Measurements from ENCODE around the gene TRIM46. TPM values are rescaled to one million over a fixed set of nuclear protein-coding genes. Genes with fewer than 3 reads are reported as not detected.

Gene TRIM46
- total RNA-seq, 1 donor from 2014 or later, result 1.2 TPM

- TF ChIP-seq CTCF (IDR thresholded peaks at IDR 0.05), result no peak
- intact Hi-C loops (cut with micrococcal nuclease), result loop anchor here (5.0 kb wide), 1 partner anchor 57 kb away; the partner anchor contains the start of gene SCAMP3
- Mint-ChIP-seq H3K9me3 (no peaks in the 10 kb centered on the region), H3K27me3 (no peaks in the 10 kb centered on the region), H3K4me1 (peaks cover 20% of the 10 kb centered on the region), H3K4me3 (no peak overlapping the region), H3K36me3 (ENCODE audit: low read depth) (peaks cover 2% of the 10 kb centered on the region), H3K27ac (no peak overlapping the region)
- DNase-seq (no peak), ATAC-seq (ENCODE audit: low read depth) (no peak)
- POLR2A ChIA-PET, result interaction anchor here (1.1 kb wide), 1 partner anchor 12 kb away, joined by 3 read pairs; no protein-coding TSS in a partner anchor
- CTCF ChIA-PET, result interaction anchor here (7.6 kb wide), 1 partner anchor 20 kb away, joined by 110 read pairs; no protein-coding TSS in a partner anchor
Measured at GRCh38 chr1:155205035-155205434, 31.4 kb downstream of the TRIM46 start.

DNA sequence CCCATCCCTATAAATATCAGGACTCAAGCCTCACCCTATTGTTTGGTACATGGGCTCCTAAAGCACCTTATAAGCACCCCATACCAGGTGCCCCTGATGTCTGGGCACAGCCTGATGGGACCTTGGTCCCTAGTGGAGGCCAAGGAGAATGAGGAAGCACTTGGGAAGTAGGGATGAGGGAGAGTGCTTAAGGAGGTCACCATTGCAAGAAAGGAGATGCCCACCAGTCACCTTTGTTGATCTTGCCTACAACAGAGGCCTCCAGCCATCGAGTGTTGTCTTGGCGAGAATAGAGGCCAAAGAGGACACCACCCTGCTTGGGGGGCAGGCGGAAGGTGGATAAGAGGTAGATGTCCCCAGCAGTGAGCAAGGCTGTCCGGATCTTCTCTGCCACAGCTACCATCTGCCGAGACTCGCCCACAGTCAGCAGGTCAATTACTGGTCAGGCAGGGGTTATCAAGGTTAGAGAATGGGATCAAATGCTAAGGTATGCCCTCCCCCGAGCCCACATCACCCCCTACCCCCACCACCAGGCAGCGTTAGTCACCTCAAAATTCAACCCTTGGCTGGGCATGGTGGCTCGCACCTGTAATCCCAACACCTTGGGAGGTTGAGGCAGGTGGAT is 32.4 kb downstream of the TRIM46 start:
- DNase-seq (no peak), ATAC-seq (ENCODE audit: low read depth) (no peak)
- Mint-ChIP-seq H3K36me3 (ENCODE audit: low read depth) (peaks cover 7% of the 10 kb centered on the region), H3K9me3 (no peaks in the 10 kb centered on the region), H3K4me1 (peaks cover 20% of the 10 kb centered on the region), H3K27me3 (no peaks in the 10 kb centered on the region), H3K4me3 (no peak overlapping the region), H3K27ac (no peak overlapping the region)
- no peak for TF ChIP-seq CTCF (IDR thresholded peaks at IDR 0.05)
- CTCF ChIA-PET, result interaction anchor here (1.7 to 7.6 kb wide), 2 partner anchors 19 to 114 kb away, joined by 4 to 110 read pairs; partner anchors contain the start of gene RUSC1
- POLR2A ChIA-PET, result interaction anchor here (1.1 kb wide), 1 partner anchor 13 kb away, joined by 3 read pairs; no protein-coding TSS in a partner anchor
- intact Hi-C loops (cut with micrococcal nuclease), result loop anchor here (5.0 kb wide), 1 partner anchor 56 kb away; the partner anchor contains the start of gene SCAMP3

DNA sequence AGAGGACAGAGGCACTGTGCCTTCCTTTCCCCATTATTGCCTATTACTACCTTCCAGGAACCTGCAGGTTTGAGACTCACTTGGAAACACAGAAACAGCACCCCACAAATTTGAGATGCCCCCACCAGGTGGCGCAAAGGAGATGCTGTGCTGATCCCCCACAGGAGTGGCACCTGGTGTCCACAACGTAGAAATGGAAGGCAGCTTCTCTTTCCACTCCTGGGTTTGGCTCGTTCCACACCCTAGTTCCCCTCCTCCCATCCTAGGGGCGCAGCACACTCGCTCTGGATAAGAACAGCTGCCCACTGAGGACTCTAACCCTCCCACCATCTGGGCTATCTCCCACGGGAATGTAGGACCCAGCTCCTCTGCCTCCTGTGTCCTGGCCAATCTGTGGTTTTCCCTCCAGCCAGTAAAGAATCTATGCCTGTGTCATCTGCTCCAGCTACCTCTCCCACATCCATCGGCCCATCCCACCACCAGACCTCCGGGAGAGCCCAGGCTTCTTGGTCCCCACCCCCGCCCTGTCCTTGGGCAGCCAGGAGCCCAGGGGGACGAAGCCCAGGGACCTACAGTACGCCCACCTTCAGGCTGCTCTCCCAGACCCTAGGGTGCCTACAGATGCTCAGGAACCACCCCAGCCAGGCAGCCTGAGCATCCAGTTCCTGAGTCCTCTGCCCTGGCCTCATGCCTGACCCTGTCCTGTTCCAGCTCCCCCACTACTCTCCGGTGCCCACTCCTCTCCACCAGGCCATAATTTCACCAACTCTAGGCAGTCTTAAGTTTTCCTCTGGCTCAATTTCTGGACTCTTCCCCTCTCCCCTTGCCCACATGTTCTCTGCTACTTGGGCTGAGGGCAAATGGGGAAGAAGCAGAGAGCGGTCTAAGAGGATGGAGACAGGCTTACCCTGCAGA is 33.5 kb downstream of the TRIM46 start:
- ATAC-seq (ENCODE audit: low read depth), result peak; percentile 41
- Mint-ChIP-seq H3K4me1 (peaks cover 20% of the 10 kb centered on the region), H3K9me3 (no peaks in the 10 kb centered on the region), H3K27me3 (no peaks in the 10 kb centered on the region), H3K4me3 (peak overlapping the region; percentile 52), H3K36me3 (ENCODE audit: low read depth) (peaks cover 17% of the 10 kb centered on the region), H3K27ac (peak overlapping the region; percentile 74)
- peak; percentile 84 for DNase-seq
- ChIA-PET CTCF (interaction anchor here (0.8 to 7.6 kb wide), 12 partner anchors 11 to 117 kb away, joined by 3 to 110 read pairs (median 5); partner anchors contain the start of genes KRTCAP2, RUSC1 and TRIM46), POLR2A (interaction anchor here (0.5 to 3.7 kb wide), 9 partner anchors 12 to 356 kb away, joined by 3 to 75 read pairs (median 6); no protein-coding TSS in a partner anchor)
- intact Hi-C loops (cut with micrococcal nuclease), result loop anchor here (1.0 to 5.0 kb wide), 3 partner anchors 19 to 116 kb away; partner anchors contain the start of gene SCAMP3
- peak; percentile 38 for TF ChIP-seq CTCF (IDR thresholded peaks at IDR 0.05)

GRCh38 chr1:155207806-155208540 is 34.3 kb downstream of the TRIM46 start, which contains the start of gene THBS3:
THBS3 (minus strand) TSS chr1:155207897; CDS start chr1:155207876, 21 bp downstream.
- DNase-seq, result no peak
- H3K4me1 Mint-ChIP-seq, result peaks cover 20% of the 10 kb centered on the region
- no peak for TF ChIP-seq CTCF (IDR thresholded peaks at IDR 0.05)
- H3K4me3 Mint-ChIP-seq, result peak within 1 kb of the TSS; percentile 85
- no peaks in the 10 kb centered on the region for H3K9me3 Mint-ChIP-seq
- ATAC-seq (ENCODE audit: low read depth), result no peak
- H3K27ac Mint-ChIP-seq, result peak within 1 kb of the TSS; percentile 91
- intact Hi-C loops (cut with micrococcal nuclease), result loop anchor here (1.0 to 5.0 kb wide), 7 partner anchors 13 to 115 kb away; partner anchors contain the start of genes FDPS and SCAMP3
- H3K27me3 Mint-ChIP-seq, result no peaks in the 10 kb centered on the region
- ChIA-PET CTCF (interaction anchor here (0.9 to 7.6 kb wide), 9 partner anchors 12 to 116 kb away, joined by 3 to 110 read pairs (median 5); partner anchors contain the start of gene RUSC1), POLR2A (interaction anchor here (0.6 to 3.7 kb wide), 9 partner anchors 11 to 319 kb away, joined by 3 to 75 read pairs (median 11); partner anchors contain the start of genes CLK2 and KRTCAP2)
- peaks cover 17% of the 10 kb centered on the region for H3K36me3 Mint-ChIP-seq (ENCODE audit: low read depth)
